Femur (tissue), 1 donor: ENCODE measurements around the gene KRT24.
"Not testable (repeated sequence)": the region's sequence is repeated elsewhere in the genome, so short reads cannot be mapped to it uniquely, and the experiment has no call there.

Experiments
- DNase-seq: peaks from one replicate; pipeline ENCODE4 v3.0.0-alpha.2; 2017

The KRT24 gene

DNA sequence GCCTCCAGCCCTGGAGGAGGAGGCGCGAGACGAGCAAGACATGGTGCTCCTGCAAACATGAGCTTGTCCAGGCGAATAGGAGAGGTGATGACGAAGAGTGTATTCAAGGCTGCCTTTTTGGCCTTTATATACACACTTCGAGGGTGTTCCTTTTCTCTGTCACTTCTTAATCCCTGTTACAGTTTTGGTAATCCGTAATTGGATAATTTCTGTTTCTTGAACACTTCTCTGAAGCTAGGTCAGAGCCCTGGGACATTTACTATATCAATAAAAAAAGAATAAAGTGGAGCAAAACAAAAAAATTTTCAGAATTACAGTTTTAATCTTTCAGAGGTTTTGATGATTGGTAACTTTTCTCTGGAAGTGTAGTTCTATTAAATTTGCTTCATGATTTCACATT, at the start of gene KRT24:
TSS of gene KRT24 (minus strand) at position 101 of the 400 bp plus-strand sequence. CDS start at position 42, 59 bp downstream.
- no peak for DNase-seq

DNA sequence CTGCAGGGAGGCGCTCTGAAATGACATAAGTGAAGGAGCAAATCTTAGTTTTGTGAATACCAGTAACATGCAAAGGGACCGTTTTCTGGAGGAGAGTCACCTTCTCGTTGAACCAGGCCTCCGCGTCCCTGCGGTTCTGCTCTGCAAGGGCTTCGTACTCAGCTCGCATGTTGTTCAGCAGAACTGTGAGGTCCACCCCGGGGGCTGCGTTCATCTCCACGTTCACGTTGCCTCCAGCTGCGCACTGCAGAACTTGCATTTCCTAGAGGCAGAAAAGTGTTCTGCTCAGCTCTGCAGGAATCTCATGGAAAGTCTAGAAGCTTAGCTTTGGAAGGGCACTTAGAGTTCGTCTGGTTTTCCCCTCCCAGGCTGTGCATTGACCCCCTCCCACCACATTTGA, 47.5 kb upstream of the KRT24 start:
- no peak for DNase-seq

DNA sequence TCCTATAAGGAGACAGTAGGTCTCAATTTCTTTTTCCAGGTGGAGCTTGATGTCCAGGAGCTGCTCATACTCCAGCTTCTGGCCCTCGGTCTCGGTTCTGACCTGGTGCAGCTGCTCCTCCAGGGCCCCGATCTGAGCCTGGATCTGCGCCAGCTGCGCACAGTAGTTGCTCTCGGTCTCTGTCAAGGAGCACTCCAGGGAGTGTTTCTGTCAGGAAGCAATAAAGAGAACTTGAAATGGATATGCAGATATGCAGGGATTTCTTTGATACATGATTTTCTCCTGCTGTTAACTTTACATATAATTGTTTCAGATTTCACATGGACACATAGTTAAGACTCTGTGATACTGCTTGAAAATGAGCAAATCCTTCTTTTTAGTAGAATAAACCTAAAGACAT, 46.8 kb upstream of the KRT24 start:
- no peak for DNase-seq

DNA sequence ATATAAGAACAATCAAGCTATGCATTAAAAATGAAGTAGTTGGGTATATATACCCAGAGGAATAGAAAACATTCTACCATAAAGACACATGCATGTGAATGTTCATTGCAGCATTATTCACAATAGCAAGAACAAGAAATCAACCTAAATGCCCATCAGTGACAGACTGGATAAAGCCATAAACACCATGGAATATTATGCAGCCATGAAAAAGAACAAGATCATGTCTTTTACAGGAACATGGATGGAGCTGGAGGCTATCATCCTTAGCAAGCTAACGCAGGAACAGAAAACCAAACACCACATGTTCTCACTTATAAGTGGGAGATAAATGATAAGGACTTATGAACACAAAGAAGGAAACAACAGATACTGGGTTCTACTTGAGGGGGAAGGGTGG, 45.1 kb upstream of the KRT24 start:
- DNase-seq, result not testable (repeated sequence)

DNA sequence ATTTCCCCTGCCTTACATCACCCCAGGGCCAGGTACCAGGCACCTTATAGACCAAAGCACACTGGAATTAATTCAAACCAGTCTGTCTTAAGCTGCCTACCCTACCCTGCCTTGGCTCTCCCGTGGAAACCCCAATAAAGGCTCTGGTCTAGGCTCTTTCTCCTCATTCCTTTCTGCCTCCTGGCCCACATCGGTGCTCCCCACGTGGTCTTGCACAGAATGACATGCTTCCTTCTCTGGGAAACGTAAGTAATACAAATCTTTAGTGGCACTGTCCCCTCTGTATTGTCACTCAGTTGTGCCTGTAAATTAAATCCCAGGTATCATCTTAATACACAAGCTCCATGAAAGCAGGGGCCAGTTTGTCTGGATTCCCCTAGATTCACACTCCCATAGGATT, 35.0 kb upstream of the KRT24 start:
- no peak for DNase-seq

DNA sequence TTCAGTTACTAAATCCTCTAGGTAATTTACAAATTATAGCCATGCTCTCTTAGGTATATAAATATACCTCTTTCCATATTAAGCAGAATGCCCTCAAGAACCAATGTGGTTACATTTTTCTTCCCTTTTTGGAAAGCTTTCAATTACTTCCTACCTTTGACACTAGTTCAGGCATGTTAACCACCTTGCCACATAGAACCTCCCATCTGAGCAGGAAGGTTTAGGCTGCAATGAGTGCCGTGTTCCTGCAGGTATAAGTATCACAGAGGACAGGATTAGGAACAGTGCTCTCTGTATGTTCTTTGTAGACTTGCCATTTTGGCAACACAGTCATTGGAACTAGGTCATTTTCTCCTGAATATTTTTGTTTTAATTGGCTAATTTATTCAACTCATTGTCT, 31.5 kb upstream of the KRT24 start:
- DNase-seq, result no peak

DNA sequence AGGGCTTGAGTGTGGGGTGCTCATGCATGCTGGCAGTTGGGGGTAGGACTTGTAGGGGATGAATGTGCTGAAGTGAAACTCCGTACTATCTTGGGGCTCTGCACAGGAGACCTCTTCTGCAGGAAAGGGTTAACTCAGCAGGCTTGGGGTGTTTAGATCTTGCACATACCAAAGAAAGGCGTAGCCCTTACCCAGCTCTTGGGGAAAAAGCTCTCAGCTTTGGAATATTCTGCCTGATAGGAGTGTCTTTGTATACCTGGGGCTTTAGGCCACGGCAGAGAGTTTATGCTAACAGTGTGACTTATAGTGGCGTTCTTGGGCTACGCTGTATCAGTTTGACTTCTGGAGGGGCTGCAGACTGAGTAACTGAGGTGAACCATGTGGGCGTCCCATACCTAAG, 30.5 kb upstream of the KRT24 start:
- no peak for DNase-seq

DNA sequence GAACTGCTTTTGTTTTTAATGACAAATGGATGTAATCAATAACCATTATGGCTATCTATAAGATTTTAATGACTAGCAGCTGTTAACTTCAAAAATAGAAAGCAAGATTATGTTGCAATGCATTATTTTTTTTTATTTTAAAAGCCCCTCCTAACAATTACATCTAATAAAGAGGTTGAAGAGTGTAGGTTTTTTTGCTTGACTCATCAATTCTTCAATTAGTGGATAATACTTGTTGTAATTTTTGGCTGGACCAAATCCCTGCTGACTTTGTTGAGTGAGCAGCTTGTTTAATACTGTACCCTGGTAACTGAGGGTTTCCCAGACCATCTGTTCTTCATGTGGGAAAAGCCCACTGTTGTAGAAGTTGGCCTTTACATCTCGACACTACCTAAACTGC, 27.4 kb upstream of the KRT24 start:
- DNase-seq, result no peak

DNA sequence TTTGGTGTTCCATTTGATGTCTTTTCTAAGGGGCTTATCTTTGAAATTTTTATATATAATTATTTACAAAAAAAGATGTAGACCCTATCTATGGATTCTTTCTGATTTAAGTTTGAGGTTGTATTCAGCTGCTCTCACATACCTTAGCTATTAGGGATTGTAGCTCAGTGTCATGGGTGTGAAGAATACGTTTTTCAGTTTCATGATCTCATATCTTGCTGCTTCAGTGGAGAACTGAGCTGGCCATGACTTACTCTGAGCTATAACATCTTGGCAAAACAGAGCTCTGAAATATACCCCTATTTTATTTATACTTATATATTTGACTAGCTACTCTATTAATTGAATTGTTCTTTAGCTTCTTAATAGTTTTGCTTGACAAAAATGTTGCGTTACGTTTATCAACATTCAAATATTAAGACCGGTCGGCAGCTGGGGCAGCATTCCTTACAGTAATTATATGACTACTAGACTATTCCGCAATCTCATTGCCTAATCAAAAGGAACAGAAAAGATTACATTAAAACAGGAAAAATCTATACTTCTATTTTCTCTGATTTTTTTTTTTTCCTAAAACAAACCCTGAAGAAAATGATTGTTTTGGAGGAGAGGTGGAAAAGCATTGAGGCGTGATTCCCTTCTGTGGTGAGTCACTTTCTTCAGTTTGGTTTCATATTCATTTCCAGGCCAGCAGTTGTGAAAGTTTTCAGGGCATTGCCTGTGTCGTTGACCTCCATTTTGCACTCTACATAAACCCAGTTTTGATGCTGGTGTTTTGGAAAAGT, 24.1 kb upstream of the KRT24 start:
- no peak for DNase-seq

DNA sequence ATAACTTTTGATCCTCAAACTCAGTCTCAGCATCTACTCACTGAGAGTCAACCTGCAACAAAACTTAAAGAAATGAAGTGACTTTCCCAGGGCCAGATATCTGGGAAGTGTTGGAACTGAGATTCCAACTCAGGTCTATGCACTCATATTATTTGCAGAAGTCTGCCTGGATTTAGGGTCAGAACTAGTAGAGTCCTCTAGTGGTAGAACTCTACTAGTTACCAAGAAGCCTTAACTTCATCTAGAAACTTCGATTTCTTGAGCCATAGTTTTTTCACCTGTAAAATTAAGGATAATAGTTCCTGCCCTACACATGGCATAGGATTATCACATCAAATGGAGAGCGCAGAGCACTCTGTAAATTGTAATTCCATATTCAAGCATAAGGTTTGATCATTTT, 23.4 kb upstream of the KRT24 start:
- no peak for DNase-seq

DNA sequence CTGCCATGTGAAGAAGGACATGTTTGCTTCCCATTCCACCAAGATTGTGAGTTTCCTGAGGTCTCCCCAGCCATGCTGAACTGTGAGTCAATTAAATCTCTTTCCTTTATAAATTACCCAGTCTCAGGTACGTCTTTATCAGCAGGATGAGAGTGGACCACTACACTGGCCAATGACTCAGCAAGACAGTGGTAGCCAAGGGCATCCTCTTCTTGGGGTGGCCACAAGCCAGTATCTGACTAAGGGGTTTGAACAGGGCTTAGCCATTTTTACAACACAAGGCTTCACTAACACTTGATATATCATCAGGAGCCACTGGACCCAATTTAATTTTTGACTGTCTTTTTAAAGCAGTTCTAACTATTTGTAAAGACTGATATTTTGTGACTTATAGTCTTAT, 21.1 kb upstream of the KRT24 start:
- DNase-seq, result no peak

DNA sequence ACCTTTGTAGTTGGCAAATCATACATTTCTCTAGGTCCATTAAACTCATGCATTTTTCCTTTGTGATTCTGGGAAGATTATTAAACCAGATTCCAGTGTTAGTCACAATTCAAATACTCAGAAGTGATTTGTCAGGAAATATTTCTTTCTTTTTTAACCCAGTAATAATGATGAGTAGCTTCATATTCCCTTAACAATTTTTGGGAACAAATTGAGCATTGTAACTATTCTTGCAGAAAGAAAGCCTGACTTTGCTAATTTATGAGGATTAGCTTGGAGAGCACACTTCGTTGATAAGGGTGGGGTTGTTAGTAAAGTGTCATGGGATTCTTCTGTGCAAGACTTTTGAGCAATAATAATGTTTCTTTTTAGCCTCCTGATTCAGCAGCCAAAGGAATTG, 18.7 kb upstream of the KRT24 start:
- DNase-seq, result no peak

DNA sequence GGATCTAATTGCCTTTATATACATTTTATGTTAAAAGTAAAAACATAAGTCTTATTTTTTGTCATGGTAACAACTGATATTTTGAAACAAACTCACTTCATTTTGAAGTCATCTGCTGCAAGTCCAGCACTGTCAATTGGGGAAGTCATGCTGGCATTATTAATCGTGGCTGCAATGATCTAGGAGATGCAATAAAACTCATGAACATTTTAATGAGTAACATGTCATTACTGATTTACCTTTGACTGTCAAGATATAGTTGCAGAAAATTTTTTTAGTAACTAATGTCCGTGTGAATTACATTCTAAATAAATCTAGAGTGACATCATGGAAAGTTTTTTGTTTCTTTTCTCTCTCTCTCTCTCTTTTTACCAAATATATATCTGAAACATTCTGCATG, 17.3 kb upstream of the KRT24 start:
- DNase-seq, result no peak

DNA sequence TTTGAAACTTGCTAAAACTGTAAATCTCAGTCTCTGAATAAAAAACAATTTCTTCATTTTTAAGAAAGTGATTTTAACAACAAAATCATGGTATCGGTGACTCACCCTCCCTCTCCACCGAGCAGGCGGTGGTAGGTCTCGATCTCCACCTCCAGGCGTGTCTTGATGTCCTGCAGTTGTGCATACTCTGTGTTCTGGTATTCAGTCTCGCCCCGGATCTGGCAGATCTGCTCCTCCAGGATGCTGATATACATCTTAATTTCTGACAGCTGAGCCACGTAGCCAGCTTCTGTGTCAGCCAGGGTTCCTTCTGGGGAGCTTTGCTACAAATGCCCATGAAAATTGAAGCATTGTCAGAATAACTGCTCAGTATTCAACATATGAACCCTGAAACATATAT, 15.4 kb upstream of the KRT24 start:
- no peak for DNase-seq

DNA sequence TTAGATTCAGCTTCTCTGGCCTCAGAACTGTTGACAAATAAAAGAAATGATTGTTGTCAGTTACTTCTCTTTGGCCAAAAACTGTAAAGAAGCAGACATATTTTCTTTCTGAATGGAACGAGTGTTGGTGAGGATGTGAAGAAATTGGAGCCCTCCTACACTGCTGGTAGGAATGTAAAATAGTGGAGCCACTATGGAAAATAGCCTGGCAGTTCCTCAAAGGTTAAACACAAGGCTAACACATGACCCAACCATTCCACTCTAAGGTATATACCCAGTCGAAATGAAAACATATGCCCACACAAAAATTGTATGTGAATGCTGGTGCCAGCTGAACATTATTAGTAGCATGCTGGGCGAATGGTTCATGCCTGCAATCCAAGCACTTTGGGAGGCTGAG, 14.2 kb upstream of the KRT24 start:
- no peak for DNase-seq

DNA sequence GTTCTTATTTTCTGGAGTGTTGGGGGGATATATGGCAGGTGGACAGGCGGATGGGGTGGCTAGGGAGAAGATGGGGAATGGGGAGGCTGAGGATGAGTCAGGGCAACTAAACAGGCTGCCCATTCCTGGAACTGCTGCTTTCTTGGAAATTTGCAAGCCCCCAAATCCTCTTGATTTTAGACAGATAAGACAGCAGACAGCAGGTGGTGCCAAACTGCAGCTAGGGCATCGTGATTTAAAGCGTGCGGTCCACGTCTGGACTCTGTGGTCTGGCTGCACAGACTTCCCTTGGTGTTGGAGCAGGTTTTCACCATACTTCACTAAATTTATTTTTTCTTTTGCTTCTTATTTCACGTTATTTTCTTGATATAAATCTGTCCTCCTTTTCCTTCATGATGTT, 10.9 kb upstream of the KRT24 start:
- DNase-seq, result no peak

DNA sequence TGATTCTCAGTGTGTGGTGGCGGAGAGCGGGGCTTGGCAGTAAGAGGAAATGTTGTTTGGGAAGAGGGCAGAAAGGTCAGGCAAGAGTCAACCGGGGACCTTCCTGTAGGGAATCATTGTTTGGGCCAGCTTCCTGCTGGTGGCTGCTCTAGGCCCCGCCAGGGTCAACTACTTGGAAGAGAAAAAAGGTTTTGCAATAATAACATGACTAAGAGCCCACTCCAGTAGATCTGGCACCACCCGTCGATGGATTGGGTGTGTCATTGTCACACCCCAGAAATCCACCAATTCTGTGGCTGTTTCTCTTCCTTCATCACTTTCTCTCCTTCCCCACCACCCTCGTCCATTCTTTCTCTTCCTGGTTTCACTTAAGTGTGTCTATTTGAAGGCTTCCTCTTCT, 4.2 kb upstream of the KRT24 start:
- DNase-seq, result no peak

DNA sequence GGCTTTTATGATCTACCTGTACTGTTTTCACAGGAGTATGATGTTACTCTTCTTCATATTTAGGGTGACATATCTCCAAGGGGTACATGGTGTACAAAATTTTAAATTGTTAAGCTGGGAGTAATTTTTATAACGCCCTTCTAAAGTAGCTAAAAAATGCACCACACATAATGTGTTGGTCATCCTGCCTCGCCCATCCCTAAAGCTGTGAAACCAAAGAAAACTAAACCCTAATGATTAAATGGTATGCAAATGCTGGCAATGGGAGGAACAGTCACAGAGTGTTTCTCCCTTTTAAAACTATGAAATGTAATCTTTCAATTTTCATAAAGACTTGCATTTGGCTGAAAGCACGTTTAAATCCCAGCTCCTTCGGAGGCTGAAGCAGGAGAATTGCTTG, 2.0 kb upstream of the KRT24 start:
- DNase-seq, result no peak

DNA sequence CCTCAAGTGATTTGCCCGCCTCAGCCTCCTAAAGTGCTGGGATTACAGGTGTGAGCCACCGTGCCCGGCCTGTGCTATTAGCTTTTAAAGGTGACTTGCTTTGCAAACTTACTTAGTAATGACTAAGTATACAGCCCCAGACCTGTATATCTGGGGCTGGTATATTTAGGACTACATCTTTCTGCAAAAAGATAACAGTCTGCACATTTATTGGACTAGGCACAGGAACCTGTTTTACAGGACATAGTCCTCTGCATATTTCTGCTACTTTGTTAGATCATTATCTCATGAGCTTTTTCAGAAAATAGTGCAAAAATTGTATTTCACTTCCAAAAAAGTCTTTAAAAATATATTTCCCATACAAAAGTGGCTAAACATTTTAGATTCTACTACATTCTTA, 1.3 kb downstream of the KRT24 start:
- DNase-seq, result no peak

DNA sequence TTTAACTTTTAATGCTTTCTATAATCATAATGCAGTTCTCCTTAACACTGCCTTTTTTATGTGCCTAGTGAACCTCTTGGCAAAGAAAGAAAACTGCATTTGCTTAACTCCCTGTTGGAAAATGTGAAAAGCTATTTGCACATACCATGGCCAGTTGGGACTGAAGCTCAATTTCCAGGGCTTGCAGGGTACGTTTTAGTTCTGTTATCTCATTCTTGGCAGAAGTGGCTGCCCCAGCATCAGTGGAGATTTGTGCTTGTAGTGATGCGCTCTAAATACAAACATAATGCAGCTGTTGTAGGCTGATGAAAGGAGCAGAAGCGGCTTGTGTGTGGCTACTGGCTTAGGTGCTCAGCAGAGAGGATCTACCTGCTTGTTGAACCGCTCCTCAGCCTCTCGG, 3.7 kb downstream of the KRT24 start:
- peak; percentile 52 for DNase-seq

DNA sequence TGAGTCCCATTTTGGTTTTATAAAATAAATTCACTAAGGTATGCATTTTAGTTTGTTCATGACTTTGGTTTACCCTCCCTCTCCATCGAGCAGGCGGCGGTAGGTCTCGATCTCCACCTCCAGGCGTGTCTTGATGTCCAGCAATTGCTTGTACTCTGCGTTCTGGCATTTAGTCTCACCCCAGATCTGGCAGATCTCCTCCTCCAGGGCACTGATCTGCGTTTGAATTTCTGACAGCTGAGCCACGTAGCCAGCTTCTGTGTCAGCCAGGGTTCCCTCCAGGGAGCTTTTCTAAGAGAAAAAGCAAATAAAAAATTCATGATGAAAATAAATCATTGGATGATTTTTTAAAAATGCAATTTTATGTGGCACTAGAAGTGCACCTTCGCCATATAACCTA, 4.2 kb downstream of the KRT24 start:
- peak; percentile 44 for DNase-seq

DNA sequence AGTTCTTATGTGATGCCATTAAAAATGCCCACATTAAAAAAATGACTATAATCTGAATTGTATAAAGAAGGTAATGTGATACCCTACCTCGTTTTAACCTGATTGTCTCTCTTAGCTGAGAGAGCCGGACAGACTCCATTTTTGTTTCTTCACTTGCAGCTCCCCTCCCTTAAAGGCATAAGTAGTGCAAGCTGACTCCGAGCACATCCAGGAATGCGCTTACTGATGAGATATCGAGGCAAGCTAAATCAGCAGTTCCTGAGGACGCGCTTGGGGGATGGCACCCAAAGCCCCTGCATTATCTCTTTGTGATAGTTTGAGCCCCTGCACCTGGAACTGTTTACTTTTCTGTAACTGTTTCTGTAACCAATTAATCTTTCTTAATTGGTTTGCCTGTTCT, 6.3 kb downstream of the KRT24 start:
- DNase-seq, result no peak

DNA sequence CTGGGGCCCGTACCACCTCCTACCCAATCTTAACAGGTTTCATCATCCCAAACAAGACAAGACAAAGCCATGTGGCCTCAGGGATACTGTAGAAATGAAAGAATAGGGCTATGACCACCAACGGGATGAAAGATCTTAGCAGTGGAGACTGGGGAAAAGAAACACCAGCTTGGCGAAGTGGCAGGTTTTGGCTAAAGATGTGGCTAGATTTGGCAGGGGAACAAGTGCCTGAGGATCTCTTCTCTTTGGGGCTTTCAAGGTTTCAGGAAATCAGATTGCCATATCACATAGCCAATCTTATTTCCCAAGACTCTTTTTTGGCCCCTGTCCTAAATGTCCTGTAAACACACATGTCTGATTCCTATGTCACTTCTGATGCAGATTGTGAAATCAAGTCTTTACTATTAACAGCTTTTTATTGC, 6.9 kb downstream of the KRT24 start:
- DNase-seq, result no peak

DNA sequence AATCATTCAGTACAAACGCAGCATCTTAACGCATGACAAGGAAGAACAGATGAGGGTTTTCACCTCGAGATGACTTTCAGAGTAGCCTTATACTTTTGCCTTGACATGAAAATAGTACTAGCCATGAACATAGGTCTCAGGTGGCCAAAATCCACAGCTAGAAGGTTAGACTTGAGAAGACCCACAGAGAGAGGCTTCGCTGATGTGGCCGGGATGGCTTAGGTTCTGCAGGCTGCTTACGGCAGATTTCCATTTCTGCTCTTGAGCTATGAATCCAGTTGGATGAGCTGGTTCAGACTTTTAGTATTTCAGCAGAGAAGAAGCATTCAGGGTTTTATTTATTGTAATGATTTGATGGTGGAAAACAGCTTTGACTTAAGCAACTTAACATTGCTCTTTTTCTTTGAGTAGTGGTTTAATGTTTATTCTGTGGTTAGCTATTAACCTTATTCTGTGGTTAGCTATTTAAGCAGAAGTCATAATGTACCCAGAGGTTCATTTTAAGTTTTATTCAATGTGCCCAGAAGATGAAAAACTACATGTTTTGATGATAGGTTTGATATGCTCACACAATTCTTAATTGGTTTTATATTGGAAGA, 7.6 kb downstream of the KRT24 start:
- no peak for DNase-seq

DNA sequence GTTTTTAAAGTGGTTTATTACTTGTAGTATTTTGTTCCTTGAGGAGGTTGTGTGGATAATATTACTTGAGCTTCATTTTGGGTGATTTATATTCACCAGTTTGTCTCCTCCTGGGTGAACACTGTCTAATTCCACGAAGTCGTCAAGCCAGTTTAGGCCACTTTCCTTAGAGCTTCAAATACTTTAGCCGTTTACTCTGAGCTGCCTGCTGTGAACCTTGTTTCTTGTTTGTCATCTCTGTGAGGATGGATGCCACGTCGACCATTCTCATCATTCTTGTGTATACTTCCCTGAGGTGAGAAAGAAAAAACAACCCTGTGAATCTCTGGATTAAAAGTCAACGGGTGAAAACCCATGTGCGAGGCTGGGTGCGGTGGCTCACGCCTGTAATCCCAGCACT, 9.0 kb downstream of the KRT24 start:
- no peak for DNase-seq
